Activated CD8-positive, alpha-beta T cell treated with anti-CD3 and anti-CD28 coated beads, Interleukin-2, amount 10 ng/mL, durations not matched to agents 7 days and 5 days (primary cell): Measurements from ENCODE around the gene PGAM4. TPM values are rescaled to one million over a fixed set of nuclear protein-coding genes. Genes with fewer than 3 reads are reported as not detected.

Experiments
- ATAC-seq: fragments of 150-1000 bp; cut with Tn5 transposase; one replicate; pipeline ENCODE4 v1.10.0; 2021; ENCODE audit warnings: moderate library complexity
- CTCF ChIA-PET: fragments of 350-600 bp; sonication (Branson Sonifier 250); formaldehyde crosslinking; loops from one replicate; lab custom pipeline; 2021; ENCODE audit warnings: antibody characterized with exemption; lab: Charles Lee
- POLR2A ChIA-PET: fragments of 350-600 bp; sonication (Branson Sonifier 250); formaldehyde crosslinking; loops from one replicate; lab custom pipeline; 2021; ENCODE audit warnings: antibody characterized with exemption; lab: Charles Lee
- DNase-seq: peaks from one replicate; pipeline ENCODE4 v3.0.0-alpha.2; 2020
- H3K27ac Mint-ChIP-seq: one replicate; pipeline ENCODE4 v1.8.0; 2021; ENCODE audit warnings: mild to moderate bottlenecking, mixed read lengths
- H3K27me3 Mint-ChIP-seq: one replicate; pipeline ENCODE4 v1.8.0; 2021; ENCODE audit warnings: low read depth, mixed read lengths
- H3K36me3 Mint-ChIP-seq: one replicate; pipeline ENCODE4 v1.8.0; 2021; ENCODE audit warnings: low read depth, mixed read lengths
- H3K4me1 Mint-ChIP-seq: one replicate; pipeline ENCODE4 v1.8.0; 2021; ENCODE audit warnings: low read depth, mixed read lengths
- H3K4me3 Mint-ChIP-seq: one replicate; pipeline ENCODE4 v1.8.0; 2021; ENCODE audit warnings: mild to moderate bottlenecking, mixed read lengths
- H3K9me3 Mint-ChIP-seq: one replicate; pipeline ENCODE4 v1.8.0; 2022; ENCODE audit warnings: mixed read lengths; ENCODE audit not compliant: insufficient read depth
- total RNA-seq, 2 experiments: library from RNA; stranded (reverse); gene quantifications; one replicate each; pipeline ENCODE4 v1.2.3, GENCODE V29; 2021

PGAM4 gene
- 1 to 10 TPM in 1 of 2 experiments, under 1 TPM in 1; 0.52 to 1.1 TPM for total RNA-seq

- Mint-ChIP-seq H3K4me1 (no peaks in the 10 kb centered on the region), H3K27me3 (no peaks in the 10 kb centered on the region), H3K9me3 (no peaks in the 10 kb centered on the region), H3K36me3 (peaks cover 10% of the 10 kb centered on the region), H3K4me3 (no peak within 1 kb of the TSS), H3K27ac (no peak within 1 kb of the TSS)
- ChIA-PET POLR2A (no interaction called here), CTCF (no interaction called here)
- DNase-seq (no peak), ATAC-seq (no peak)
These were observed at the start of gene PGAM4 for GRCh38 chrX:77969538-77969937. Gene PGAM4 (minus strand): TSS chrX:77969638. CDS start chrX:77969638, 0 bp downstream.

GRCh38 chrX:78011846-78012245, 42.4 kb upstream of the PGAM4 start:
- no peaks in the 10 kb centered on the region for H3K9me3 Mint-ChIP-seq
- DNase-seq (no peak), ATAC-seq (no peak)
- peaks cover 3% of the 10 kb centered on the region for H3K4me1 Mint-ChIP-seq
- CTCF ChIA-PET = interaction anchor here (2.0 kb wide), 1 partner anchor 13 kb away, joined by 6 read pairs; no protein-coding TSS in a partner anchor
- no peak overlapping the region for H3K4me3 Mint-ChIP-seq
- POLR2A ChIA-PET = no interaction called here
- no peaks in the 10 kb centered on the region for H3K27me3 Mint-ChIP-seq
- H3K27ac Mint-ChIP-seq = no peak overlapping the region
- peaks cover 14% of the 10 kb centered on the region for H3K36me3 Mint-ChIP-seq

GRCh38 chrX:77979870-77980269, 10.4 kb upstream of the PGAM4 start:
- no peaks in the 10 kb centered on the region for H3K9me3 Mint-ChIP-seq
- no peak overlapping the region for H3K4me3 Mint-ChIP-seq
- DNase-seq (no peak), ATAC-seq (no peak)
- H3K36me3 Mint-ChIP-seq = peaks cover 5% of the 10 kb centered on the region
- ChIA-PET CTCF (no interaction called here), POLR2A (no interaction called here)
- H3K27me3 Mint-ChIP-seq = no peaks in the 10 kb centered on the region
- no peak overlapping the region for H3K27ac Mint-ChIP-seq
- H3K4me1 Mint-ChIP-seq = no peaks in the 10 kb centered on the region

- DNase-seq (no peak), ATAC-seq (no peak)
- ChIA-PET CTCF (interaction anchor here (1.6 kb wide), 1 partner anchor 47 kb away, joined by 4 read pairs; no protein-coding TSS in a partner anchor), POLR2A (interaction anchor here (0.6 kb wide), 1 partner anchor 21 kb away, joined by 3 read pairs; no protein-coding TSS in a partner anchor)
- Mint-ChIP-seq H3K9me3 (no peaks in the 10 kb centered on the region), H3K36me3 (peaks cover 9% of the 10 kb centered on the region), H3K4me3 (no peak overlapping the region), H3K27ac (no peak overlapping the region), H3K27me3 (no peaks in the 10 kb centered on the region), H3K4me1 (no peaks in the 10 kb centered on the region)
These were observed 8.1 kb upstream of the PGAM4 start for GRCh38 chrX:77977518-77977917.

GRCh38 chrX:77977095-77977494, 7.7 kb upstream of the PGAM4 start:
- Mint-ChIP-seq H3K4me1 (no peaks in the 10 kb centered on the region), H3K4me3 (no peak overlapping the region), H3K9me3 (no peaks in the 10 kb centered on the region), H3K36me3 (peaks cover 9% of the 10 kb centered on the region), H3K27ac (no peak overlapping the region), H3K27me3 (no peaks in the 10 kb centered on the region)
- DNase-seq (no peak), ATAC-seq (no peak)
- ChIA-PET POLR2A (no interaction called here), CTCF (no interaction called here)

- CTCF ChIA-PET = no interaction called here
- no peaks in the 10 kb centered on the region for H3K4me1 Mint-ChIP-seq
- no peak for ATAC-seq
- POLR2A ChIA-PET = no interaction called here
- H3K27ac Mint-ChIP-seq = no peak overlapping the region
- H3K4me3 Mint-ChIP-seq = no peak overlapping the region
- H3K27me3 Mint-ChIP-seq = no peaks in the 10 kb centered on the region
- H3K9me3 Mint-ChIP-seq = no peaks in the 10 kb centered on the region
- DNase-seq = no peak
- peaks cover 10% of the 10 kb centered on the region for H3K36me3 Mint-ChIP-seq
These were observed 6.3 kb upstream of the PGAM4 start for GRCh38 chrX:77975755-77976154.

- no peaks in the 10 kb centered on the region for H3K9me3 Mint-ChIP-seq
- H3K4me3 Mint-ChIP-seq = no peak overlapping the region
- DNase-seq (no peak), ATAC-seq (no peak)
- peaks cover under 1% of the 10 kb centered on the region for H3K4me1 Mint-ChIP-seq
- no peaks in the 10 kb centered on the region for H3K27me3 Mint-ChIP-seq
- ChIA-PET CTCF (no interaction called here), POLR2A (no interaction called here)
- H3K27ac Mint-ChIP-seq = no peak overlapping the region
- H3K36me3 Mint-ChIP-seq = peaks cover 7% of the 10 kb centered on the region
These were observed 1.8 kb downstream of the PGAM4 start for GRCh38 chrX:77967631-77968030.

GRCh38 chrX:77966361-77966760, 3.1 kb downstream of the PGAM4 start:
- no peak for ATAC-seq
- no peaks in the 10 kb centered on the region for H3K27me3 Mint-ChIP-seq
- H3K36me3 Mint-ChIP-seq = peaks cover 5% of the 10 kb centered on the region
- H3K9me3 Mint-ChIP-seq = no peaks in the 10 kb centered on the region
- no peak for DNase-seq
- POLR2A ChIA-PET = no interaction called here
- no peak overlapping the region for H3K27ac Mint-ChIP-seq
- H3K4me1 Mint-ChIP-seq = peaks cover 11% of the 10 kb centered on the region
- no peak overlapping the region for H3K4me3 Mint-ChIP-seq
- CTCF ChIA-PET = no interaction called here

GRCh38 chrX:77962068-77962902, 7.2 kb downstream of the PGAM4 start:
- ATAC-seq = peak; percentile 76
- POLR2A ChIA-PET = interaction anchor here (0.5 kb wide), 1 partner anchor 102 kb away, joined by 4 read pairs; no protein-coding TSS in a partner anchor

GRCh38 chrX:77961063-77961462, 8.4 kb downstream of the PGAM4 start:
- H3K4me3 Mint-ChIP-seq = no peak overlapping the region
- H3K4me1 Mint-ChIP-seq = peaks cover 26% of the 10 kb centered on the region
- ChIA-PET CTCF (no interaction called here), POLR2A (no interaction called here)
- peaks cover 4% of the 10 kb centered on the region for H3K9me3 Mint-ChIP-seq
- H3K27me3 Mint-ChIP-seq = no peaks in the 10 kb centered on the region
- no peak overlapping the region for H3K27ac Mint-ChIP-seq
- ATAC-seq = no peak
- peaks cover 16% of the 10 kb centered on the region for H3K36me3 Mint-ChIP-seq
- DNase-seq = no peak

More at GRCh38 chrX:77962068-77962902, 7.2 kb downstream of the PGAM4 start:
- Mint-ChIP-seq H3K9me3 (no peaks in the 10 kb centered on the region), H3K4me3 (peak overlapping the region; percentile 46), H3K4me1 (peaks cover 26% of the 10 kb centered on the region), H3K27ac (peak overlapping the region; percentile 85), H3K27me3 (no peaks in the 10 kb centered on the region), H3K36me3 (peaks cover 13% of the 10 kb centered on the region)
- DNase-seq = no peak
- CTCF ChIA-PET = no interaction called here

GRCh38 chrX:77960567-77960966, 8.9 kb downstream of the PGAM4 start:
- Mint-ChIP-seq H3K36me3 (peaks cover 14% of the 10 kb centered on the region), H3K4me3 (no peak overlapping the region), H3K4me1 (peaks cover 28% of the 10 kb centered on the region), H3K27ac (no peak overlapping the region), H3K27me3 (no peaks in the 10 kb centered on the region), H3K9me3 (peaks cover 9% of the 10 kb centered on the region)
- ATAC-seq (no peak), DNase-seq (no peak)
- ChIA-PET POLR2A (no interaction called here), CTCF (no interaction called here)

GRCh38 chrX:77953708-77954107, 15.7 kb downstream of the PGAM4 start:
- no peak overlapping the region for H3K4me3 Mint-ChIP-seq
- peaks cover 11% of the 10 kb centered on the region for H3K4me1 Mint-ChIP-seq
- H3K27ac Mint-ChIP-seq = no peak overlapping the region
- H3K36me3 Mint-ChIP-seq = peaks cover 12% of the 10 kb centered on the region
- no peak for DNase-seq
- peaks cover 9% of the 10 kb centered on the region for H3K9me3 Mint-ChIP-seq
- POLR2A ChIA-PET = no interaction called here
- no peaks in the 10 kb centered on the region for H3K27me3 Mint-ChIP-seq
- ATAC-seq = no peak
- CTCF ChIA-PET = interaction anchor here (1.4 kb wide), 1 partner anchor 139 kb away, joined by 3 read pairs; no protein-coding TSS in a partner anchor
